Measurements from ENCODE around the gene SLC15A4.

GRCh38 chr12:128850400-128850799, 26.6 kb upstream of the SLC15A4 start:
- TF ChIP-seq ZBTB33 (CRISPR knock-in tag; IDR thresholded peaks at IDR 0.05) (no peak), GPBP1L1 (CRISPR knock-in tag; IDR thresholded peaks at IDR 0.05) (no peak), ZNF496 (CRISPR knock-in tag; IDR thresholded peaks at IDR 0.05; ENCODE audit: insufficient replicate concordance) (no peak), MYC (CRISPR knock-in tag; IDR thresholded peaks at IDR 0.05; ENCODE audit: borderline replicate concordance) (no peak), CCDC6 (CRISPR knock-in tag; IDR thresholded peaks at IDR 0.05) (no peak), KDM6A (CRISPR knock-in tag; IDR thresholded peaks at IDR 0.05; ENCODE audit: low read depth) (no peak), HDAC2 (CRISPR knock-in tag; IDR thresholded peaks at IDR 0.05) (no peak), NFYB (CRISPR knock-in tag; IDR thresholded peaks at IDR 0.05) (no peak), EZH2 (conservative IDR thresholded peaks at IDR 0.05; ENCODE audit: low read depth, low read length) (no peak), ASH2L (IDR thresholded peaks at IDR 0.05; ENCODE audit: insufficient read length, low read depth, low read length) (no peak)
